Prostate gland (tissue), 2 donors: ENCODE results near the gene CDX1.

Experiments used
- CTCF ChIP-seq, 4 experiments: fragments of 200-600 bp in 2 of 4; fragments of 450-650 bp in 2 of 4; sonication (generic) in 2 of 4; IDR thresholded peaks; 1 replicate in 3 of 4; 2 replicates in 1 of 4; pipeline ENCODE4 v1.5.1; 2016 to 2019; ENCODE audit warnings: antibody characterized with exemption in 4 of 4, mild to moderate bottlenecking in 2 of 4, moderate library complexity in 2 of 4
- POLR2A ChIP-seq: fragments of 450-650 bp; IDR thresholded peaks from one replicate; pipeline ENCODE4 v1.6.1; 2016; ENCODE audit warnings: antibody characterized with exemption, mild to moderate bottlenecking

- TF ChIP-seq CTCF (IDR thresholded peaks at IDR 0.05), result peak; percentile 76 to 91 (median 90)
- TF ChIP-seq POLR2A, result no peak
Measured at GRCh38 chr5:150129813-150130492, 36.6 kb upstream of the CDX1 start.
